Endothelial cell of umbilical vein (primary cell): Measurements from ENCODE around the gene SLCO2A1. TPM values are rescaled to one million over a fixed set of nuclear protein-coding genes. Genes with fewer than 3 reads are reported as not detected.

Experiments used
- BruUV-seq: library from RNA; stranded (reverse); fragments of 400-500 nt; replicated peaks from 2 replicates; lab custom pipeline; 2021; lab: Mats Ljungman, UMichigan
- CTCF ChIA-PET: fragments of 300-600, 350-600 bp; sonication (Branson Sonifier 250); formaldehyde crosslinking; loops from one replicate; lab custom pipeline; 2021; ENCODE audit warnings: antibody characterized with exemption, inconsistent platforms; lab: Charles Lee
- POLR2A ChIA-PET: fragments of 300-600, 350-600 bp; sonication (Branson Sonifier 250); formaldehyde crosslinking; loops from one replicate; lab custom pipeline; 2021; ENCODE audit warnings: antibody characterized with exemption, inconsistent platforms; lab: Charles Lee
- DNase-seq: peaks from one replicate; pipeline ENCODE4 v3.0.0-alpha.2; 2011; ENCODE audit warnings: low read depth, low spot score
- FAIRE-seq: peaks from 2 replicates; lab custom pipeline; 2011; peaks lifted over from hg19 to GRCh38; lab: Jason Lieb, UNC
- H2AFZ ChIP-seq: 2 replicates; pipeline ENCODE4 v1.6.0; 2012; ENCODE audit warnings: low read depth, low read length, control low read depth, inconsistent platforms
- H3K27ac ChIP-seq: 2 replicates; pipeline ENCODE4 v1.5.1; 2011; ENCODE audit warnings: low read depth, mild to moderate bottlenecking, control low read depth, low read length, moderate library complexity; ENCODE audit not compliant: insufficient read depth
- H3K27me3 ChIP-seq, 2 experiments: 2 replicates each; pipeline versions ENCODE4 v1.6.0 to v1.6.1; 2011; ENCODE audit warnings: low read length in 2 of 2, mixed read lengths in 1 of 2; ENCODE audit not compliant: control insufficient read depth in 2 of 2, insufficient read depth in 2 of 2
- H3K36me3 ChIP-seq, 2 experiments: 2 replicates in 1 of 2; 3 replicates in 1 of 2; pipeline ENCODE4 v1.5.1; 2011; ENCODE audit warnings: low read length in 2 of 2, mild to moderate bottlenecking in 1 of 2, moderate library complexity in 1 of 2; ENCODE audit not compliant: control insufficient read depth in 2 of 2, insufficient read depth in 2 of 2; ENCODE audit errors: extremely low read depth in 1 of 2
- H3K4me1 ChIP-seq: 3 replicates; pipeline ENCODE4 v1.5.1; 2011; ENCODE audit warnings: mild to moderate bottlenecking, low read length; ENCODE audit not compliant: control insufficient read depth, insufficient read depth; ENCODE audit errors: extremely low read depth
- H3K4me2 ChIP-seq: 2 replicates; pipeline ENCODE4 v1.6.1; 2011; ENCODE audit warnings: low read length, control low read depth, mixed read lengths; ENCODE audit not compliant: insufficient read depth
- H3K4me3 ChIP-seq, 3 experiments: fragments of 200-600 bp in 1 of 3; sonication (generic), shearing (Covaris generic) in 1 of 3; replicated peaks in 1 of 3; 2 replicates each; pipeline ENCODE4 v1.5.1; 2011 to 2016; ENCODE audit warnings: control low read depth in 3 of 3, low read length in 3 of 3, mild to moderate bottlenecking in 2 of 3, inconsistent platforms in 1 of 3, low read depth in 1 of 3, moderate library complexity in 1 of 3; ENCODE audit not compliant: insufficient read depth in 1 of 3
- H3K79me2 ChIP-seq: 2 replicates; pipeline ENCODE4 v1.6.0; 2012; ENCODE audit warnings: low read length, inconsistent platforms; ENCODE audit not compliant: control insufficient read depth, insufficient read depth
- H3K9ac ChIP-seq: replicated peaks from 2 replicates; pipeline ENCODE3; 2011; ENCODE audit warnings: low read length, control low read depth; ENCODE audit not compliant: insufficient read depth; ENCODE audit errors: extremely low read depth
- H3K9me1 ChIP-seq: replicated peaks from 3 replicates; pipeline ENCODE4 v1.6.0; 2011; ENCODE audit warnings: mild to moderate bottlenecking, low read length; ENCODE audit not compliant: control insufficient read depth, insufficient read depth; ENCODE audit errors: extremely low read depth
- H3K9me3 ChIP-seq: replicated peaks from 2 replicates; pipeline ENCODE4 v1.5.1; 2012; ENCODE audit warnings: low read length, inconsistent platforms; ENCODE audit not compliant: control insufficient read depth, insufficient read depth
- H4K20me1 ChIP-seq: replicated peaks from 2 replicates; pipeline ENCODE3; 2011; ENCODE audit warnings: mild to moderate bottlenecking, low read length; ENCODE audit not compliant: control insufficient read depth, insufficient read depth; ENCODE audit errors: extremely low read depth
- EZH2 ChIP-seq: IDR thresholded peaks from 2 replicates; pipeline ENCODE4 v1.6.1; 2012; ENCODE audit warnings: borderline replicate concordance, low read depth, mild to moderate bottlenecking, moderate library complexity, low read length, inconsistent platforms; ENCODE audit not compliant: severe bottlenecking
- GATA2 ChIP-seq: IDR thresholded peaks from 2 replicates; pipeline ENCODE4 v1.7.0; 2011; ENCODE audit warnings: low read depth, mild to moderate bottlenecking, moderate library complexity, mixed read lengths, low read length; ENCODE audit not compliant: insufficient read length, insufficient read depth
- JUN ChIP-seq: IDR thresholded peaks from 2 replicates; pipeline ENCODE4 v1.6.1; 2011; ENCODE audit warnings: borderline replicate concordance, low read depth; ENCODE audit not compliant: insufficient read length, insufficient read depth
- MYC ChIP-seq: IDR thresholded peaks from one replicate; pipeline ENCODE4 v1.6.1; 2011; ENCODE audit warnings: mild to moderate bottlenecking, low read depth, low read length
- POLR2A ChIP-seq: IDR thresholded peaks from 2 replicates; pipeline ENCODE4 v1.6.1; 2012; ENCODE audit warnings: low read depth, mild to moderate bottlenecking, control low read depth, low read length
- POLR2AphosphoS5 ChIP-seq: IDR thresholded peaks from 2 replicates; pipeline ENCODE4 v1.6.1; 2012; ENCODE audit warnings: low read depth, mild to moderate bottlenecking, control low read depth, low read length, moderate library complexity; ENCODE audit not compliant: insufficient read depth
- dilution Hi-C: fragments of 300-500 bp; cut with MboI; formaldehyde crosslinking; loops from one replicate; pipeline ENCODE4 v1.15.0; 2019; ENCODE audit warnings: low sequenced_read_pairs; ENCODE audit not compliant: extremely low pct_ligation_motif_present
- intact Hi-C: fragments of 100-400 bp; cut with micrococcal nuclease; formaldehyde crosslinking; loops from one replicate; pipeline ENCODE4 v1.10.0; 2022
- polyA plus RNA-seq, 4 experiments: library from polyadenylated mRNA; depleted of rRNA in 3 of 4; stranded (reverse) in 3 of 4; unstranded in 1 of 4; fragments of >200 nt; gene quantifications; 2 replicates each; pipeline versions ENCODE4 v1.2.1 to v1.2.3, GENCODE V29; 2011 to 2012; ENCODE audit warnings: missing spikeins in 1 of 4
- total RNA-seq: library from RNA; stranded (reverse); gene quantifications from 2 replicates; pipeline ENCODE4 v1.2.3, GENCODE V29; 2021
- TF ChIP-seq, protein P1 (sequence below), 2 donors: IDR thresholded peaks; 1 replicate in 1 of 2; 2 replicates in 1 of 2; pipeline ENCODE4 v1.5.1; 2011; ENCODE audit warnings: low read length in 2 of 2, mild to moderate bottlenecking in 2 of 2, moderate library complexity in 2 of 2, control low read depth in 1 of 2, inconsistent platforms in 1 of 2, low read depth in 1 of 2; ENCODE audit not compliant: insufficient read depth in 1 of 2; ENCODE audit errors: extremely low read depth in 1 of 2
- TF ChIP-seq, protein P2 (sequence below): IDR thresholded peaks from 2 replicates; pipeline ENCODE4 v1.6.1; 2011; ENCODE audit not compliant: insufficient read depth, insufficient read length

The SLCO2A1 gene
- total and polyA plus RNA-seq, 2 donors (not counting 3 experiments of a cell fraction or from before 2014, with no cell fraction given) = 1.4 to 11.9 TPM

DNA sequence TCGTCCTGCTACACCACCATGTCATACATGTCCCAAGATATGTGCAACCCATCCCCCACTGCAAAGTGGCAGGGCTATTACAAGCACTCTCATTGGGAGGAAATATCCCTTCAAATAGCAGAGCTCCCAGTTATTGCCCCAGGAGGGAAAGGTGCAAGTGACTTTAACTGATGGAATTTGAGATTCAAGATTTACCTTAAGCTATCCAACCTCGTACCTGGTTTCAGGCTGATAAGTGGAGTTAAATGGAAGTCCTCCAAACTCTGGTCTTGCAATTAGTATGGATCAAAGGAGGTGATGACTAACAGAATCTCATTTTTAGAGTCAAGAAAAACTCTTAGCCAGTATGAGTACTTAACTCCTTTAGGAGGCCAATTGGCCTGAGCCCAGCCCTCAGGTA is 2.1 kb downstream of the SLCO2A1 start:
- BruUV-seq = no TSS peak
- ChIA-PET POLR2A (no interaction called here), CTCF (interaction anchor here (0.9 to 1.6 kb wide), 3 partner anchors 97 to 100 kb away, joined by 3 to 4 read pairs (median 3); no protein-coding TSS in a partner anchor)

More for the DNA sequence above, 2.1 kb downstream of the SLCO2A1 start:
- H3K4me1 ChIP-seq = peaks cover 18% of the 10 kb centered on the region
- H3K9me3 ChIP-seq = no peaks in the 10 kb centered on the region
- H3K79me2 ChIP-seq = no peaks in the 10 kb centered on the region
- no peaks in the 10 kb centered on the region for H4K20me1 ChIP-seq
- intact Hi-C loops (loop anchor here (2.0 kb wide), 2 partner anchors 19 to 83 kb away; no protein-coding TSS in a partner anchor), dilution Hi-C loops (no loop called here)
- peak overlapping the region; percentile 58 for H3K4me2 ChIP-seq
- H3K27me3 ChIP-seq = peaks cover 0 to 5% of the 10 kb centered on the region in 2 experiments
- H3K27ac ChIP-seq = no peak overlapping the region
- no peak overlapping the region for H3K4me3 ChIP-seq
- no peak for FAIRE-seq
- no peaks in the 10 kb centered on the region for H3K9me1 ChIP-seq
- H3K9ac ChIP-seq = no peak overlapping the region
- peak; percentile 14 for DNase-seq
- TF ChIP-seq GATA2 = no peak
- TF ChIP-seq EZH2 = no peak
- TF ChIP-seq, protein P1, sequence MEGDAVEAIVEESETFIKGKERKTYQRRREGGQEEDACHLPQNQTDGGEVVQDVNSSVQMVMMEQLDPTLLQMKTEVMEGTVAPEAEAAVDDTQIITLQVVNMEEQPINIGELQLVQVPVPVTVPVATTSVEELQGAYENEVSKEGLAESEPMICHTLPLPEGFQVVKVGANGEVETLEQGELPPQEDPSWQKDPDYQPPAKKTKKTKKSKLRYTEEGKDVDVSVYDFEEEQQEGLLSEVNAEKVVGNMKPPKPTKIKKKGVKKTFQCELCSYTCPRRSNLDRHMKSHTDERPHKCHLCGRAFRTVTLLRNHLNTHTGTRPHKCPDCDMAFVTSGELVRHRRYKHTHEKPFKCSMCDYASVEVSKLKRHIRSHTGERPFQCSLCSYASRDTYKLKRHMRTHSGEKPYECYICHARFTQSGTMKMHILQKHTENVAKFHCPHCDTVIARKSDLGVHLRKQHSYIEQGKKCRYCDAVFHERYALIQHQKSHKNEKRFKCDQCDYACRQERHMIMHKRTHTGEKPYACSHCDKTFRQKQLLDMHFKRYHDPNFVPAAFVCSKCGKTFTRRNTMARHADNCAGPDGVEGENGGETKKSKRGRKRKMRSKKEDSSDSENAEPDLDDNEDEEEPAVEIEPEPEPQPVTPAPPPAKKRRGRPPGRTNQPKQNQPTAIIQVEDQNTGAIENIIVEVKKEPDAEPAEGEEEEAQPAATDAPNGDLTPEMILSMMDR (IDR thresholded peaks at IDR 0.05; ENCODE audit: extremely low read depth in 1 of 2, insufficient read depth in 1 of 2, low read depth in 1 of 2, low read length in 2 of 2) = no peak
- no peak for TF ChIP-seq JUN
- no peak for TF ChIP-seq MYC
- no peak for TF ChIP-seq POLR2A
- TF ChIP-seq POLR2AphosphoS5 = no peak
- TF ChIP-seq, protein P2, sequence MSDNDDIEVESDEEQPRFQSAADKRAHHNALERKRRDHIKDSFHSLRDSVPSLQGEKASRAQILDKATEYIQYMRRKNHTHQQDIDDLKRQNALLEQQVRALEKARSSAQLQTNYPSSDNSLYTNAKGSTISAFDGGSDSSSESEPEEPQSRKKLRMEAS = no peak
- H2AFZ ChIP-seq = no peak overlapping the region
- H3K36me3 ChIP-seq = no peaks in the 10 kb centered on the region
